Measurements from ENCODE around the gene ZDHHC16.

DNA sequence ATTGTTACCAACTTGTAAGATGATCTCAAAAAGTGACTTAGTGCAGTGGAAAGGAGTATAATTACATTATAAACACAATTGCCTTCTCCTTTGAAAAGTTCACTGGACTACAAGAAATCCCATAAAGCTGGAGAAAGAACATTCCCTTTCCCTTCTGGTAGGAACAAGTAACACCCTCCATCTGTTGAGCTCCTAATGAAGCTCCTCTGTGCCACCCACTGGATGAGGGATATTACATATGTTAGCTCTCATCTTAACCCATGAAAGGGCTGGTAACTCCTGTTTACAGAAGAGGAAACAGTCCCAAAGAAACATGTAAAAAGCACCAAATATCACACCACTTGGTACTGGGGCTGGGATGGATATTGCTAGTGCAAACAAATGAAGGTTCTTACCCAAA is 11.9 kb upstream of the ZDHHC16 start:
- TF ChIP-seq POLR2A (IDR thresholded peaks at IDR 0.05) = no peak
- TF ChIP-seq, protein P1, sequence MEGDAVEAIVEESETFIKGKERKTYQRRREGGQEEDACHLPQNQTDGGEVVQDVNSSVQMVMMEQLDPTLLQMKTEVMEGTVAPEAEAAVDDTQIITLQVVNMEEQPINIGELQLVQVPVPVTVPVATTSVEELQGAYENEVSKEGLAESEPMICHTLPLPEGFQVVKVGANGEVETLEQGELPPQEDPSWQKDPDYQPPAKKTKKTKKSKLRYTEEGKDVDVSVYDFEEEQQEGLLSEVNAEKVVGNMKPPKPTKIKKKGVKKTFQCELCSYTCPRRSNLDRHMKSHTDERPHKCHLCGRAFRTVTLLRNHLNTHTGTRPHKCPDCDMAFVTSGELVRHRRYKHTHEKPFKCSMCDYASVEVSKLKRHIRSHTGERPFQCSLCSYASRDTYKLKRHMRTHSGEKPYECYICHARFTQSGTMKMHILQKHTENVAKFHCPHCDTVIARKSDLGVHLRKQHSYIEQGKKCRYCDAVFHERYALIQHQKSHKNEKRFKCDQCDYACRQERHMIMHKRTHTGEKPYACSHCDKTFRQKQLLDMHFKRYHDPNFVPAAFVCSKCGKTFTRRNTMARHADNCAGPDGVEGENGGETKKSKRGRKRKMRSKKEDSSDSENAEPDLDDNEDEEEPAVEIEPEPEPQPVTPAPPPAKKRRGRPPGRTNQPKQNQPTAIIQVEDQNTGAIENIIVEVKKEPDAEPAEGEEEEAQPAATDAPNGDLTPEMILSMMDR (IDR thresholded peaks at IDR 0.05) = no peak
